Stimulated activated CD4-positive, alpha-beta T cell treated with anti-CD3 and anti-CD28 coated beads, Interleukin-15, amount 100 ng/mL, for 1 hour (primary cell): Measurements from ENCODE around the gene AIMP1.

ENCODE experiments used
- DNase-seq, 2 donors: peaks; one replicate each; pipeline ENCODE4 v3.0.0-alpha.2; 2020; ENCODE audit warnings: low read depth in 1 of 2, low spot score in 1 of 2

The AIMP1 gene

GRCh38 chr4:106315968-106316772, at the start of gene AIMP1, which contains the start of gene TBCK:
Gene AIMP1 (plus strand): TSS chr4:106316550. CDS start chr4:106325010, 8,460 bp downstream.
Gene TBCK (minus strand): TSS chr4:106316209. CDS start chr4:106308960, 7,249 bp downstream.
- DNase-seq = peak; percentile 71 to 76

GRCh38 chr4:106268786-106269185, 47.6 kb upstream of the AIMP1 start:
- DNase-seq = no peak

- no peak for DNase-seq
Measured at GRCh38 chr4:106269711-106270110, 46.6 kb upstream of the AIMP1 start.

GRCh38 chr4:106270736-106271135, 45.6 kb upstream of the AIMP1 start:
- DNase-seq = no peak

GRCh38 chr4:106273831-106274230, 42.5 kb upstream of the AIMP1 start:
- no peak for DNase-seq

- no peak for DNase-seq
Measured at GRCh38 chr4:106277140-106277675, 39.1 kb upstream of the AIMP1 start.

- no peak for DNase-seq
Measured at GRCh38 chr4:106284227-106284626, 32.1 kb upstream of the AIMP1 start.

- no peak for DNase-seq
Measured at GRCh38 chr4:106286611-106287010, 29.7 kb upstream of the AIMP1 start.

- no peak for DNase-seq
Measured at GRCh38 chr4:106287353-106287969, 28.9 kb upstream of the AIMP1 start.

GRCh38 chr4:106289737-106290136, 26.6 kb upstream of the AIMP1 start:
- DNase-seq = no peak

- no peak for DNase-seq
Measured at GRCh38 chr4:106291678-106292077, 24.7 kb upstream of the AIMP1 start.

GRCh38 chr4:106294062-106294461, 22.3 kb upstream of the AIMP1 start:
- DNase-seq = no peak

- DNase-seq = no peak
Measured at GRCh38 chr4:106297245-106298035, 18.9 kb upstream of the AIMP1 start.

GRCh38 chr4:106299977-106300376, 16.4 kb upstream of the AIMP1 start:
- DNase-seq = no peak

GRCh38 chr4:106301393-106302061, 14.8 kb upstream of the AIMP1 start:
- DNase-seq = no peak

- no peak for DNase-seq
Measured at GRCh38 chr4:106302062-106302438, 14.3 kb upstream of the AIMP1 start.

GRCh38 chr4:106303548-106304281, 12.6 kb upstream of the AIMP1 start:
- no peak for DNase-seq

GRCh38 chr4:106304632-106305031, 11.7 kb upstream of the AIMP1 start:
- DNase-seq = no peak

- DNase-seq = no peak
Measured at GRCh38 chr4:106305435-106306055, 10.8 kb upstream of the AIMP1 start.

GRCh38 chr4:106306561-106306960, 9.8 kb upstream of the AIMP1 start:
- DNase-seq = no peak
